ENCODE data around the gene CTIF.
A peak's percentile ranks its signal among the peaks of the same experiment; 100 is the strongest.
"Not testable (repeated sequence)": the region's sequence is repeated elsewhere in the genome, so short reads cannot be mapped to it uniquely, and the experiment has no call there.

CTIF gene

DNA sequence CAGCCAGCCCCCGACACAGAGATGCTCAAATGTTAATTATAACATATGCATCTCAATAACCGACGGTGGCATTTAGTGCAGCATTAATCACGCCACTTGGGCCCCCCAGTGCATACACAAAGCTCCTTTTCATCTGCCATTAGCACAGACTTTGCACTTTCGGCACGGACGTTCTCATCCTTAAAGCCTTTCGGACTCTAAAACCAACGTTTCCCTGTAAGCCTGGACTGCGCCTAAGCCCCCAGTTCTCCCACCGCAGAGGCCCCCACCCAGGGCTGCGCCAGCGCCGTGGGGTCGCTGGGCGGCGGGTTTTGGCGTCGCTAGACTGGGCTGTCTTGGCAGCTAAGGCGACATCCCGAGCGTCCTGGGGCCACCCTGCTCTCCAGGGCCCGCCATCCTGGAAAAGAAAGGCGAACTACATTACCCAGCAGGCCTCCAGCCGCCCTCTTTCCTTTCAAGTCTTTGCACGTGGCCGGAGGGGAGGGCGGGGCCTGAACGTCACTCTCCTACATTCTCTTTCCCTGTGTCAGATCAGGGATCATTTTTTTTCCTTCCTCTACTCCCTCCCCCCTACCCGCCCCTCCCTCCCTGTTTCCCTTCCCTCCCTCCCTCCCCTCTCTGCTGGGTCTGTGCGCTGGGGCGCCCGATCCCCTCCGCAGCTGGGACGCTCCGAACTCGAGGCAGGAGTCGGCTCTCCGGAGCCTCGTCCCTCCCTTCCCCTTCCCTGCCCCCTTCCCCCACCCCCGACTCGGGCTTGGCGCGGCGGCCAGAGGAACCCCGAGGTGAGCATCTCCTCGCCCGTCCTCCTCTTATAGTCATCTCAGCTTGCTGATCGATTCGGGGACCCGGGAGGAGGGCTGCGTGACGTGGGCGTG lies at the start of gene CTIF:
Gene CTIF, plus strand, starts transcription at position 501 of the 875 bp plus-strand sequence. CDS start 80,535 bp downstream, outside the sequence.
- Mint-ChIP-seq H3K9me3 (no peaks in the 10 kb centered on the region), H3K27ac (no peak within 1 kb of the TSS), H3K36me3 (ENCODE audit: low read depth) (no peaks in the 10 kb centered on the region), H3K4me3 (peak within 1 kb of the TSS; percentile 78), H3K27me3 (peaks cover 20% of the 10 kb centered on the region), H3K4me1 (ENCODE audit: low read depth) (peaks cover 21% of the 10 kb centered on the region)

DNA sequence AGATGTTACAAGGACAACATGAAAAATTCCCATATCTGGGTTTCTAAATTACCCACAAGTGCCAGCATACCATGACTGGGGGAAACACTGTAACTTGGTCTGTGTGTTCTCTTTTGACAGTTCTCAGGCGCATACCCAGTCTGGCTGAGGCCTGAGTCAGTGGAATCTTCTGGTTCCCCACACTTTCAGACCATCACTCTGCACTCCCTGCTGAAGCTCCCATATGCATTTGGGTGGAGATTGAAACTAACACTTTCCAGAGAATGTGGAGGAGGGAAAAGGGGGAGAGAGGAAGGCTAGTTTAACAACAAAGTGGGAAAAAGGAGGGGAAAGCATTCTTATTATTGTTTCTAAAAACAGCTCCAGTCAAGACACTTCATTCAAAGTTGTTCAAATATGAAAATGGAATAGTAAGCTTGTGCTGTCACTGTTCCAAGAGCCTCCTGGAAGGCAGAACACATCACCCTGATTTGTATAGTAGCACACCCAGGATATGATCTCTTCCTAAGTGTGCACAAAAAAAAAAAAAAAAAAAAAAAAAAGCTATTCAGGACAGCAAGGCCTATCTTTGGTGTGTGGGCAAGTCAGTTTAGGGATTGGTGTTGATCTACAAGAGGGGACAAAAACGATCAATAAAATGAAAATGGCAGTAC lies 48.1 kb upstream of the CTIF start:
- no peak overlapping the region for H3K27ac Mint-ChIP-seq
- no peak overlapping the region for H3K4me3 Mint-ChIP-seq
- no peaks in the 10 kb centered on the region for H3K9me3 Mint-ChIP-seq
- H3K36me3 Mint-ChIP-seq (ENCODE audit: low read depth), result no peaks in the 10 kb centered on the region
- peaks cover 46% of the 10 kb centered on the region for H3K27me3 Mint-ChIP-seq
- no peaks in the 10 kb centered on the region for H3K4me1 Mint-ChIP-seq (ENCODE audit: low read depth)

DNA sequence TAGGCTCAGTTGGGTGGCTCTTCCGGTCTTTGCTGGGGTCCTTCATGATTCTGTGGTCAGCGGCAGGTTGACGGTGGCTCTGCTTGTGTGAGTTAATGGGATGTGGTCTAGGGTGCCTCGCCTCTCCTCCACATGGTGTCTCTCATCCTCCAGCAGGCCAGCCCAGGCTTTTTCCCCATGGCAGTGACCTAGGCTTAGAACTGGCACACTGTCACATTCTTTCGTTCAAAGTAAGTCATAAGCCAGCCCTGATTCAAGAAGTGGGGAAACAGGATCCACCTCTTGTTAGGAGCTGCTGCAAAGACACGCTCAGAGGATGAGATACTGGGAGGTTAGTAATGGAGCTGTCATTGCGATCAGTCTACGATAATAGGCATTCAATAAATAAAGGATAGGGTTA lies 46.0 kb upstream of the CTIF start:
- H3K36me3 Mint-ChIP-seq (ENCODE audit: low read depth), result no peaks in the 10 kb centered on the region
- H3K27ac Mint-ChIP-seq, result no peak overlapping the region
- peaks cover 7% of the 10 kb centered on the region for H3K9me3 Mint-ChIP-seq
- peaks cover 55% of the 10 kb centered on the region for H3K27me3 Mint-ChIP-seq
- H3K4me3 Mint-ChIP-seq, result no peak overlapping the region
- no peaks in the 10 kb centered on the region for H3K4me1 Mint-ChIP-seq (ENCODE audit: low read depth)

DNA sequence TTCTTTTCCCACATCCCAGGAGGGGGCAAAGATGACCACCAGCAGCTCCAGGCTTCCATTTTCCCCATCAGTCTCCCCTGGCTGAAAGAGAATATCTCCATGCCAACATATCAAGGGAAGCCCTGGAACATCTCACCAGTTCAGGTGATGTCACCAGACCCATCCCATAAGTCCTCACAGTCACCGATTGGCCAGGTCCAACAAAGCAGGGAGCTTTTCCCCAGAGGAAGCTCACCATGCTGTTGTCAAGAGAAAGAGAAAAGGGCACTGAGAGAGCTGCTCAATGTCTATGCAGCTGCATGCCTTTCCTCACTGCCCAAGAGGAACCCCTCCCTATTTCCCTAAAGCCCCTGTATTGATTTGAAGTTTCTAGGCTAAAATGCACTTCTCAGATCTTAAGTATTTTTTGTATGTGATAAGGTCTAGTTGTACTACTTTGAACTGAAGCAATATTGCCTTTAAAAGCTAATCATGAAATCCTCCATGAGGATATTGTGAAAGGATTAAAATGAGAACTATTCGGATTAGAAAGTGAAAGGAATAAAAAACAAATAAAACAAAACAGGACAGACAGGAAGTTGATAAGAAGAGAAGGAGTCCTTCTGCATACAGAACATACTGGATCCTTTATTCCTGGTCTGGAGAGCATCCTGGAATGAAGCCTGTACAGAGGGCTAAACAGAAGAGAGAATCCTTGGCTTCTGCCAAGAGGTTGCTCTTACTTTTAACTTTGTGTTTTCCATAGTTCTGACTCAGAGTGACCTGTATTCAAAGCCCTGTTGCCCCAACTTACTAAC lies 45.2 kb upstream of the CTIF start:
- Mint-ChIP-seq H3K27me3 (peaks cover 59% of the 10 kb centered on the region), H3K36me3 (ENCODE audit: low read depth) (no peaks in the 10 kb centered on the region), H3K4me1 (ENCODE audit: low read depth) (no peaks in the 10 kb centered on the region), H3K9me3 (peaks cover 12% of the 10 kb centered on the region), H3K4me3 (no peak overlapping the region), H3K27ac (no peak overlapping the region)

DNA sequence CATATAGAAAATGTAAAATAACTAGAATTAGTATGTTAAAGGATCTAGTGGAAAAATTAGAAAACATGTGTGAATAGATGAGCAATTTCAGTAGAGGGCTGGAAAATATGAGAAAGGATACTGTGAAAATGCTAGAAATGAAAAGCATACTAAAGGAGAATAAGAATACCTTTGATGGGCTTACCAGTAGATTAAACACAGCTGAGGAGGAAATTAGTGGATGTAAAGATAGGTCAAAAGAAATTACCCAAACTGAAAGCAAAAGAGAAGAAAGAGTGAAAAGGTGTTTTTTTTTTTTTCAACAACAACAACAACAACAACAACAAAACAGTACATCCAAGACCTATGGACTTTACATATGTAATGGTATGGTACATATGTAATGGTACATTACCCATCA lies 41.0 kb upstream of the CTIF start:
- Mint-ChIP-seq H3K9me3 (peaks cover 12% of the 10 kb centered on the region), H3K27ac (no peak overlapping the region), H3K27me3 (peaks cover 45% of the 10 kb centered on the region), H3K36me3 (ENCODE audit: low read depth) (no peaks in the 10 kb centered on the region), H3K4me1 (ENCODE audit: low read depth) (no peaks in the 10 kb centered on the region), H3K4me3 (no peak overlapping the region)

DNA sequence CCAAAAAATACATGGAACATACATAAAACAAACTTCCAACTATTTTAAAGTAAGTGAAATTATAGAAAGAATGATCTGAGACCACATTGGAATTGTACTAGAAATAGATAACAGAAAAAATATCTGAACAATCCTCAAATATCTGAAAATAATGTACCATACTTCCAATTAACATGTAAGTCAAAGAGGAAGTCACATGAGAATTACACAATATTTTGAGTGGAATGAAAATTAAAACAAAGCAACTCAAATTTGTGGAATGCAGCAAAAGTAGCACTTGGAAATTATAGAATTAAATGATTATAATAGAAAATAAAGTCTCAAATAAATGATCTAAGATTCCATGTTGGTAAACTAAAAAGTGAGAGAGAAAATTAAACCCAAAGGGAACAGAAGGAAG lies 38.3 kb upstream of the CTIF start:
- Mint-ChIP-seq H3K9me3 (peaks cover 12% of the 10 kb centered on the region), H3K27me3 (peaks cover 33% of the 10 kb centered on the region), H3K4me1 (ENCODE audit: low read depth) (no peaks in the 10 kb centered on the region)

DNA sequence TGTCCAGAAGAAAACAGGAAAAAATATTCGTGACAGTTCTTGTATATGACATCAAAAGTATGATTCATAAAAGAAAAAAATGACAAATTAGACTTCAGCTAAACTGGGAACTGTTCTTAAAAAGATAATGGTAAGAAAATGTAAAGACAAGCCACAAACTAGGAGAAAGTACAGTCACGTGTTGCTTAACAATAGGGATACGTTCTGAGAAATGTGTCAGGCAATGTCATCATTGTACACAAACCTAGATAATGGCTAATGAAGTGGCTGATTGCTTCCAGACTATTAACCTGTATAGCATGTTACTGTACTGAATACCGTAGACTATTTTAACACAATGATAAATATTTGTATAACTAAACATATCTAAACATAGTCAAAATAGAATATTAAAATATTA lies 35.9 kb upstream of the CTIF start:
- no peaks in the 10 kb centered on the region for H3K4me1 Mint-ChIP-seq (ENCODE audit: low read depth)
- H3K36me3 Mint-ChIP-seq (ENCODE audit: low read depth), result peaks cover 7% of the 10 kb centered on the region
- H3K27ac Mint-ChIP-seq, result no peak overlapping the region
- H3K9me3 Mint-ChIP-seq, result peaks cover 21% of the 10 kb centered on the region
- peaks cover 43% of the 10 kb centered on the region for H3K27me3 Mint-ChIP-seq
- H3K4me3 Mint-ChIP-seq, result no peak overlapping the region

More for the DNA sequence above, 38.3 kb upstream of the CTIF start:
- Mint-ChIP-seq H3K4me3 (no peak overlapping the region), H3K27ac (no peak overlapping the region), H3K36me3 (ENCODE audit: low read depth) (no peaks in the 10 kb centered on the region)

DNA sequence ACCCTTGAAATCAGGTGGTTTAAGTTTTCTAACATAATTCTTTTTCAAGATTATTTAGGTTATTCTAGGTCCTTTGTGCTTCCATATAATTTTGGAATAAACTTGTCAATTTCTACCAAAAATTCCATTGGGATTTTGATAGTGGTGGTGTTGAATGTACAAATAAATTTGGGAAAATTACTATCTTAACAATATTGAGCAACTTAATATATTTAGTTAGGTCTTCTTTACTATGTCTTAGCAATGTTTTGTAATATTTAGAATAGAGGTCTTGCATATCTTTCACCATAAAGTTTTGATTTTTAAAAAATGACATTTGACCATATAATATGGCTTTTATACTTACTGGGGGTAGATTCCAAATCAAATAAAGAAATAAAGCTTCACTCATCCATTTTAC lies 34.0 kb upstream of the CTIF start:
- H3K36me3 Mint-ChIP-seq (ENCODE audit: low read depth), result peaks cover 7% of the 10 kb centered on the region
- peaks cover 42% of the 10 kb centered on the region for H3K27me3 Mint-ChIP-seq
- no peak overlapping the region for H3K4me3 Mint-ChIP-seq

DNA sequence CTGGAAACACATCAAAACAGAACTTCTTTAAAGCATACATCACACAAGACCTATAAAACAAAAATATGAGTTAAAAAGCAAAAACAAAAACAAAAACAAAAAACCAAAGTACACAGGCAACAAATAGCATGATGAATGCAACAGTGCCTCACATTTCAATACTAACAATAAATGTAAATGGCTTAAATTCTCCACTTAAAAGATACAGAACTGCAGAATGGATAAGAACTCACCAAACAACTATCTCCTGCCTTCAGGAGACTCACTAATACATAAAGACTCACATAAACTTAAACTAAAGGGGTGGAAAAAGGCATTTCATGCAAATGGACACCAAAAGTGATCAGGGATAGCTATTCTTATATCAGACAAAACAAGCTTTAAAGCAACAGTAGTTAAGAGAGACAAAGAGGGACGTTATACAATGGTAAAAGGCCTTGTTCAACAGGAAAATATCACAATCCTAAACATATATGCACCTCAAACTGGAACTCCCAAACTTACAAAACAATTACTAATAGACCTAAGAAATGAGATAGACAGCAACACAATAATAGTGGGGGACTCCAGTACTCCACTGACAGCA lies 31.8 kb upstream of the CTIF start:
- Mint-ChIP-seq H3K9me3 (peaks cover 22% of the 10 kb centered on the region), H3K27me3 (peaks cover 33% of the 10 kb centered on the region)
- not testable (repeated sequence) for H3K36me3 Mint-ChIP-seq (ENCODE audit: low read depth); H3K27ac Mint-ChIP-seq; H3K4me1 Mint-ChIP-seq (ENCODE audit: low read depth); H3K4me3 Mint-ChIP-seq

More for the DNA sequence above, 34.0 kb upstream of the CTIF start:
- Mint-ChIP-seq H3K27ac (no peak overlapping the region), H3K9me3 (peaks cover 22% of the 10 kb centered on the region), H3K4me1 (ENCODE audit: low read depth) (no peaks in the 10 kb centered on the region)

DNA sequence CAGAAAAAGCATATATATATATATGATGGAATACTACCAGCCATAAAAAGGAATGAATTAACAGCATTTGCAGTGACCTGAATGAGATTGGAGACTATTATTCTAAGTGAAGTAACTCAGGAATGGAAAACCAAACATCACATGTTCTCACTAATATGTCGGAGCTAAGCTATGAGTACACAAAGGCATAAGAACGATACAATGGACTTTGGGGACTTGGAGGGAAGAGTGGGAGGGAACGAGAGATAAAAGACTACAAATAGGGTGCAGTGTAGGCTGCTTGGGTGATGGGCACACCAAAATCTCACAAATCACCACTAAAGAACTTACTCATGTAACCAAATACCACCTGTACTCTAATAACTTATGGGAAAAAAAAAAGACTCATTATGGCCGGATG lies 26.3 kb upstream of the CTIF start:
- H3K4me3 Mint-ChIP-seq; H3K4me1 Mint-ChIP-seq (ENCODE audit: low read depth); H3K9me3 Mint-ChIP-seq; H3K27ac Mint-ChIP-seq; H3K36me3 Mint-ChIP-seq (ENCODE audit: low read depth): not testable (repeated sequence)
- peaks cover 27% of the 10 kb centered on the region for H3K27me3 Mint-ChIP-seq

DNA sequence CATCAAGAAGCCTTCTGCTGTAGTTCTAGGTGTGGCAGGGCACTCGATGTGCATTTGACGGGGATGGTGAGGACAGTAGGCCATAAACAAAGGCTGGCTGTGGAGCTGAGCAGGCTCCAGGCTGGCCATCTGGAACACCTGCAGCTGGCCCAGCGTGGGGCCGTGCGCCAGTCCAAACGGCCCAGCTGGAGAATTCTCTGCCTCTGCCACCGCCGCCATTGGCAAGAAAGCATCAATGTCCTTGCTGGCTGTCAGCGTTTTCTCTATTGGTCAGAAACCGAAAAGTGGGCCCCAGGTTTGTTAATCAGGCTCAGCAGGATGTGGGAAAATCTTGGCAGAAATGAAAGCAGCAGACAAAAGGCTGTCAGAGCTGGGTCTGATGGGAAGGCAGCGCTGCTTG lies 24.0 kb upstream of the CTIF start:
- H3K36me3 Mint-ChIP-seq (ENCODE audit: low read depth), result no peaks in the 10 kb centered on the region
- H3K27me3 Mint-ChIP-seq, result peaks cover 14% of the 10 kb centered on the region
- no peaks in the 10 kb centered on the region for H3K9me3 Mint-ChIP-seq
- no peaks in the 10 kb centered on the region for H3K4me1 Mint-ChIP-seq (ENCODE audit: low read depth)
- no peak overlapping the region for H3K27ac Mint-ChIP-seq
- H3K4me3 Mint-ChIP-seq, result no peak overlapping the region

DNA sequence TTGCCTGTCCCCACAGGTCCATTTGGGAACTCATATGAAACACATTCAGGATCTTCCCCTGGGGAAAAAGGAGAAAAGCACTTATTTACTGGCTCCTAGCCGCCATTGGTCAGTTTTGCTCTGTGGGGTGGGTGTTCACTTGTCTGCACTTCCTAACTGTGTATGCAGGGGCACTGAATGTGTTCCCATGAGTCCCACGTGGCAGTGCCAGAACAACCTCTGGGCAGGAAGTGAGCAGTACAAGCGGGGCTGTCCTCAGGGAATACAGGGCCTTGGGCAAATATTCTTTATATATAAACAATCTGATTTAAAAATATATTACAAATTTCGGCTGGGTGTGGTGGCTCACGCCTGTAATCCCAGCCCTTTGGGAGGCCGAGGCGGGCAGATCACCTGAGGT lies 21.8 kb upstream of the CTIF start:
- H3K36me3 Mint-ChIP-seq (ENCODE audit: low read depth), result no peaks in the 10 kb centered on the region
- no peaks in the 10 kb centered on the region for H3K4me1 Mint-ChIP-seq (ENCODE audit: low read depth)
- peaks cover 14% of the 10 kb centered on the region for H3K27me3 Mint-ChIP-seq
- no peak overlapping the region for H3K4me3 Mint-ChIP-seq
- no peak overlapping the region for H3K27ac Mint-ChIP-seq
- H3K9me3 Mint-ChIP-seq, result no peaks in the 10 kb centered on the region

DNA sequence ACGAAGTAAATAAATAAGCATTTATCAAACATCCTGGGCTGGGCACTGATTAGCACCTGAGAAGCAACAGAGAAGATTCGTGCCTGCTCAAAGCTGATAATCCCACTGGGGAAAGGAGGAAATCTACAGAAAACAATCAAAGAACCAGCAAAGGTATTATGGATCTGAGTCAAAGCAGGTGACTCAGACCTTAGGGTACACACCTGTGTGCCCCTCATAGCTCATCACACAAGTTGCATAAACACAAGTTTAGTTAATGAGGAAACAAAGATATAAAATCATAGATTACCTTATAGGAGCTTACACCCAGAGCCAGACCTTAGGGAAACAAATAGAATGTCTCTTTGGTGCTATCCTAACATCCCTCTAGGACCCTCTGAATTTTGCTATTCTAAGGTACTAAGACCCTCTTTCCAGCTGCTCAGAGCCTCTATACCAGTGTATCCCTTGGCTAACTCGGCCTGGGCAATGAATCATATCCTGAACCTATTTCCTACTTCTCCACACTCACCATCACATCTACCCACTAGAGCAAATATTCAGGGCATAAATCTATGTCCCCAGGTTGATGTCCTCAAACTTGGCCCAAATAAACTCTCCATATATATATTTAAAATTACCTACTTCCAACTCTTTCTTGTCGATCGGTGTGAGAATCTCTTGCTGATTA lies 19.3 kb upstream of the CTIF start:
- H3K4me1 Mint-ChIP-seq (ENCODE audit: low read depth), result no peaks in the 10 kb centered on the region
- H3K4me3 Mint-ChIP-seq, result no peak overlapping the region
- peaks cover 19% of the 10 kb centered on the region for H3K27me3 Mint-ChIP-seq
- no peaks in the 10 kb centered on the region for H3K36me3 Mint-ChIP-seq (ENCODE audit: low read depth)
- no peak overlapping the region for H3K27ac Mint-ChIP-seq
- H3K9me3 Mint-ChIP-seq, result no peaks in the 10 kb centered on the region

DNA sequence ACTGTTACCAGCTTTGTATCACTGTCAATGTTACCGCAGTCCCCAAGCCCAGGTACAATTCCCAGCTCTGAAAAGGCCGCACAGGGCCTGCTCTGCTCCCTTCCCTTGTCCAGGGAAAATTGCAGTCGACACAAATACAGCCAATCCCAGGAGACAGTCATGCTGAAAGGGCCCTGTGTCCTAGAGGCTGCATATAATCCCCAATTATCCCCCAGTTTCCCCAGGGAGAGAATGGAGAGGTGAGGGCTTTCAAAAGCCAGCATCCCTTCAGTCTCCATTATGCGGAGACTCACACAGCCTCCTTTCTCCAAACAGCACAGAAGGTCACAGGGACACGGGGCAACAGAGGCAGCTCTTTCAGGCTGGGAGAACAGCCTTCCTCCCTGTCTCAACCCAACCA lies 17.1 kb upstream of the CTIF start:
- no peaks in the 10 kb centered on the region for H3K4me1 Mint-ChIP-seq (ENCODE audit: low read depth)
- no peak overlapping the region for H3K27ac Mint-ChIP-seq
- no peaks in the 10 kb centered on the region for H3K36me3 Mint-ChIP-seq (ENCODE audit: low read depth)
- H3K27me3 Mint-ChIP-seq, result peaks cover 24% of the 10 kb centered on the region
- H3K9me3 Mint-ChIP-seq, result no peaks in the 10 kb centered on the region
- H3K4me3 Mint-ChIP-seq, result no peak overlapping the region

All from stimulated activated naive CD8-positive, alpha-beta T cell treated with anti-CD3 and anti-CD28 coated beads, Interleukin-15, Interleukin-2, amounts not matched to agents 100 ng/mL and 50 ng/mL, for 24 hours (primary cell).